Activated CD4-positive, alpha-beta memory T cell treated with anti-CD3 and anti-CD28 coated beads, Interleukin-2, amount 10 ng/mL, durations not matched to agents 7 days and 5 days (primary cell): ENCODE data around the gene DRD3. TPM values are rescaled to one million over a fixed set of nuclear protein-coding genes. Genes with fewer than 3 reads are reported as not detected.
A peak's percentile ranks its signal among the peaks of the same experiment; 100 is the strongest.

Source experiments
- CTCF ChIA-PET: fragments of 350-600 bp; sonication (Branson Sonifier 250); formaldehyde crosslinking; loops from one replicate; lab custom pipeline; 2021; ENCODE audit warnings: antibody characterized with exemption, inconsistent platforms; lab: Charles Lee
- POLR2A ChIA-PET: fragments of 350-600 bp; sonication (Branson Sonifier 250); formaldehyde crosslinking; loops from one replicate; lab custom pipeline; 2021; ENCODE audit warnings: antibody characterized with exemption; lab: Charles Lee
- DNase-seq: peaks from one replicate; pipeline ENCODE4 v3.0.0-alpha.2; 2020
- H3K27ac Mint-ChIP-seq: one replicate; pipeline ENCODE4 v1.8.0; 2021; ENCODE audit warnings: mild to moderate bottlenecking, mixed read lengths
- H3K27me3 Mint-ChIP-seq: one replicate; pipeline ENCODE4 v1.8.0; 2021; ENCODE audit warnings: mixed read lengths
- H3K36me3 Mint-ChIP-seq: one replicate; pipeline ENCODE4 v1.8.0; 2021; ENCODE audit warnings: low read depth, mixed read lengths
- H3K4me1 Mint-ChIP-seq: one replicate; pipeline ENCODE4 v1.8.0; 2021; ENCODE audit warnings: mixed read lengths
- H3K4me3 Mint-ChIP-seq: one replicate; pipeline ENCODE4 v1.8.0; 2021; ENCODE audit warnings: mild to moderate bottlenecking, mixed read lengths
- H3K9me3 Mint-ChIP-seq: one replicate; pipeline ENCODE4 v1.8.0; 2021; ENCODE audit warnings: mixed read lengths
- total RNA-seq, 2 experiments: library from RNA; stranded (reverse); gene quantifications; one replicate each; pipeline ENCODE4 v1.2.3, GENCODE V29; 2021

The DRD3 gene
- total RNA-seq, 2 experiments from 2014 or later, result not detected

DNA sequence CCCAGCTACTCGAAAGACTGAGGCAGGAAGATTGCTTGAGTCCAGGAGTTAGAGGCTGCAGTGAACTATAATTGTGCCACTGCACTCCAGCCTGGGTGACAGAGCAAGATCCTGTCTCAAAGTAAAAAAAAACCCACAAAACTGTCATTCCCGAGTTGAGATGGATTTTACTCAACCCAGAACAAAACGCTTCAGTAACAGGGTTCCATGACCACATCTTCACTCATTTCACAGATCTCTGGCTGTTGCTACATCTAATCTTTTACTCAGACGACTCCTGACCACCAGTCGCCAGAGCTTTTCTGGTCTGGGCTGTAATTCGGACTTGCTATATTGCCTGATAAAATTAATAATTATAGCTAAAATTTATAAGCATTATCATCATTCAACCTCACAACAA is 2.4 kb downstream of the DRD3 start:
- DNase-seq, result no peak
- Mint-ChIP-seq H3K4me1 (peaks cover 3% of the 10 kb centered on the region), H3K27me3 (peaks cover 6% of the 10 kb centered on the region), H3K36me3 (no peaks in the 10 kb centered on the region), H3K9me3 (no peaks in the 10 kb centered on the region), H3K27ac (no peak overlapping the region), H3K4me3 (no peak overlapping the region)
- ChIA-PET POLR2A (no interaction called here), CTCF (interaction anchor here (0.8 to 1.3 kb wide), 2 partner anchors 21 to 115 kb away, joined by 4 read pairs; no protein-coding TSS in a partner anchor)

DNA sequence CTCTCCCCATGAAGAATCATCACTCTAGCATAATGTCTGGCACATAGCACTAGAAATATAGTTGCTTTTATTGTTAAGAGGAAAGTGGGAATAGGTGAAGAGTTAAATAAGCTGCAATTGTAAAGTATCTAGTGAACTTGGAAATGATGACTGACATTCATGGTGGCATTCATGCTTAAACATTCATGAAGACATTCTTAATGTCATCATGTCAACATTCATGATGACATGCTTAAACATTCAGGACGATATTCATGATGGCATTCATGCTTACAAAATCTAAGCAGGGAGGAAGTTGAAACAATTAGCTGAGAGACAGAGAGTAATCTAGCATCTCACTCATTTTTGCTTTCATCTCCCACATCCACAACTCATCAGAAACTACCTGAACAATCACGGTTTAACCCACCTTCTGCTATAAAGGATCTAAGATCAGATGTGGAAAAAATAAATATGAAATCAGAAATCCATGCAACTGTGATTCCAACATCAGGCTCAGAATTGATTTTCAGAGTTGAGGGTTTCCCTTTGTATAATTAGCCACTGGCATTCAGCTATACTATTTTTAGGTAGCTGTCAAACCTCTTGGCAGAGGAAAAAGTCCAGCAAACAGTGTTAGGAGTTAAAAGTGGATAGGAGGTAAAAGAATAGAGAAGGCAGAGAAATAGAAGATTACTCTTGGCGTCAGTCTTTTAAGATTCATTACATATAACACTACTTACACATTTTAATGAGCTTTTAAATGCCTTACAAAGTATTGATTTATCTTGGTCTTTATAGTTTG is 3.5 kb downstream of the DRD3 start:
- no peak overlapping the region for H3K27ac Mint-ChIP-seq
- H3K9me3 Mint-ChIP-seq, result no peaks in the 10 kb centered on the region
- ChIA-PET CTCF (interaction anchor here (0.6 to 1.3 kb wide), 2 partner anchors 11 to 20 kb away, joined by 3 to 4 read pairs; no protein-coding TSS in a partner anchor), POLR2A (no interaction called here)
- no peaks in the 10 kb centered on the region for H3K36me3 Mint-ChIP-seq
- H3K4me1 Mint-ChIP-seq, result peaks cover 3% of the 10 kb centered on the region
- no peak overlapping the region for H3K4me3 Mint-ChIP-seq
- H3K27me3 Mint-ChIP-seq, result peaks cover 6% of the 10 kb centered on the region
- DNase-seq, result no peak

DNA sequence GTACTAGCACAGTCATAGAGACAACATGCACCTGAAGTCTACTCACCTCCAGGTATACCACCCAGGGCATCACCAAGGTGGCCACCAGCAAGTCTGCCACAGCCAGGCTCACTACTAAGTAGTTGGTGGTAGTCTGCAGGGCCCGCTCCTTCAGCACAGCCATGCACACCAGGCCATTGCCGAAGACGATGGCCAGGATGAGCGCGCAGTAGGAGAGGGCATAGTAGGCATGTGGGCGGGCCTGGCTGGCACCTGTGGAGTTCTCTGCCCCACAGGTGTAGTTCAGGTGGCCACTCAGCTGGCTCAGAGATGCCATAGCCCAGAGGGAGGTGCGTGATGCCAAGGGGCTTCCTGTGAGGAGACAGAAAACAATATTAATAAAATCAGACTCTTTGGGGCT is 7.2 kb downstream of the DRD3 start:
- H3K36me3 Mint-ChIP-seq, result no peaks in the 10 kb centered on the region
- H3K4me3 Mint-ChIP-seq, result no peak overlapping the region
- H3K27me3 Mint-ChIP-seq, result no peaks in the 10 kb centered on the region
- H3K27ac Mint-ChIP-seq, result no peak overlapping the region
- ChIA-PET POLR2A (no interaction called here), CTCF (no interaction called here)
- no peaks in the 10 kb centered on the region for H3K4me1 Mint-ChIP-seq
- H3K9me3 Mint-ChIP-seq, result no peaks in the 10 kb centered on the region
- DNase-seq, result no peak

DNA sequence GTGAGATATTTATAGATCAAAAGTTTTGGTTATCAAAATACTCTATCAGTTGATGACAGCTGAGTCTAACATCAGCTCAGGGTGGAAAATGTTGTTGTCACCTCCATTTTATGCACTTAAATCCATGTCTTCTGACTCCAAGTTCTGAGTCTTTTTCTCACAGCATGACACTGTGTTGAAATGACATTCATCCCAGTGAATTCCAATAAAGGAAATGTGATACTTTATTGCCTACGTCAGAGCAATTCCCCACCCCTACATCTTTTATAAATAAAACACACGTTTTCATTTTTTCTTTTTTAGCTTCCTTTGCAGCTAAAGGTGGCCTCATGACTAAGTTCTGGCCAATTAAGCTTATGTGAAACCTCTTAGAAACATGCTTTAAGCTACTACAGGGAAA is 10.7 kb downstream of the DRD3 start:
- no peak for DNase-seq
- no peak overlapping the region for H3K4me3 Mint-ChIP-seq
- H3K27ac Mint-ChIP-seq, result no peak overlapping the region
- no peaks in the 10 kb centered on the region for H3K9me3 Mint-ChIP-seq
- ChIA-PET CTCF (interaction anchor here (0.6 to 1.3 kb wide), 5 partner anchors 13 to 360 kb away, joined by 3 to 6 read pairs (median 3); no protein-coding TSS in a partner anchor), POLR2A (no interaction called here)
- H3K27me3 Mint-ChIP-seq, result no peaks in the 10 kb centered on the region
- H3K4me1 Mint-ChIP-seq, result no peaks in the 10 kb centered on the region
- no peaks in the 10 kb centered on the region for H3K36me3 Mint-ChIP-seq

DNA sequence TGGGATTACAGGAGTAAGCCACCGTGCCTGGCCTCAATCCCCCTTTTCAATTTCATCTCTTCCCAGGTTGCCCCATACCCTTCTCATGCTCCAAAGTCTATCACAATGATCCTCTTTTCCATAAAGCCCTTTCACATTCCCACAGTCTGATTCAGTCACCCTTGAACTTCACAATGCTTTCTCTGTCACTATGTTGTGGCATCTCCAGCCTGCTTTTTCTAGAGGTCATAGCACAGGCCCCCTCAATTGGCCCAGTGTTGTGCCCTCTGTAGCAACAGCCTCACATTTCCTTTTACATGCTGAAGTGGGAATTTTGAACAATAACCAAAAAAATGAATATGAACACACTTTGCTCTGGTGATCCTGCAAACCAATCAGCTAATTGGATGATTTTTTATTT is 21.5 kb downstream of the DRD3 start:
- ChIA-PET CTCF (interaction anchor here (1.4 kb wide), 2 partner anchors 16 to 214 kb away, joined by 3 to 4 read pairs; no protein-coding TSS in a partner anchor), POLR2A (no interaction called here)
- peaks cover 8% of the 10 kb centered on the region for H3K4me1 Mint-ChIP-seq
- H3K36me3 Mint-ChIP-seq, result no peaks in the 10 kb centered on the region
- peaks cover 2% of the 10 kb centered on the region for H3K27me3 Mint-ChIP-seq
- DNase-seq, result no peak
- H3K9me3 Mint-ChIP-seq, result no peaks in the 10 kb centered on the region
- no peak overlapping the region for H3K27ac Mint-ChIP-seq
- H3K4me3 Mint-ChIP-seq, result no peak overlapping the region

DNA sequence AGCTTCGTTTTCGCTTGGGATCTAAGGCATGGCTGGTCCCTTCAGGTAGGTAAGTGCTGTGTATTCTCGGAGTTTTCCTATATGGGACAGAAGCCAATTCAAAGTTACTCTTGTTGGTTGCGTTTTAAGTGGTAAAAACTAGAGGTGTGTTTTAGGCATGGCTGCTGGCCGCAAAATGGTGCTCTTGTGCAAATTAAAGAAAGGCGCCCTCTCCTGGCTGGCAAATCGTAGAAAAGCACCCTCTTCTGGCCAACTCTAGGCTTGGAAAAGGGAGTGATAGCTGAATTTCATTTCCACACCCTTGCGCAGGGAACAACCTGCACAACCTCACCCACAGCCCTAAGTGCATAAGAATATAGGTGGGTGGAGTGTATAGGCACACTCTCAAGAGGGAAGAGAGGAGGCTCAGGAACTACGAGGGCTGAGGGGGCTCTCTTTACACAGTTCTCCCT is 23.5 kb downstream of the DRD3 start:
- Mint-ChIP-seq H3K27ac (no peak overlapping the region), H3K4me1 (peaks cover 11% of the 10 kb centered on the region), H3K27me3 (peaks cover 2% of the 10 kb centered on the region), H3K9me3 (no peaks in the 10 kb centered on the region), H3K36me3 (no peaks in the 10 kb centered on the region), H3K4me3 (no peak overlapping the region)
- DNase-seq, result peak; percentile 32
- POLR2A ChIA-PET, result no interaction called here
- CTCF ChIA-PET, result interaction anchor here (0.6 to 7.5 kb wide), 22 partner anchors 11 to 264 kb away, joined by 3 to 64 read pairs (median 3); partner anchors contain the start of gene ZNF80

DNA sequence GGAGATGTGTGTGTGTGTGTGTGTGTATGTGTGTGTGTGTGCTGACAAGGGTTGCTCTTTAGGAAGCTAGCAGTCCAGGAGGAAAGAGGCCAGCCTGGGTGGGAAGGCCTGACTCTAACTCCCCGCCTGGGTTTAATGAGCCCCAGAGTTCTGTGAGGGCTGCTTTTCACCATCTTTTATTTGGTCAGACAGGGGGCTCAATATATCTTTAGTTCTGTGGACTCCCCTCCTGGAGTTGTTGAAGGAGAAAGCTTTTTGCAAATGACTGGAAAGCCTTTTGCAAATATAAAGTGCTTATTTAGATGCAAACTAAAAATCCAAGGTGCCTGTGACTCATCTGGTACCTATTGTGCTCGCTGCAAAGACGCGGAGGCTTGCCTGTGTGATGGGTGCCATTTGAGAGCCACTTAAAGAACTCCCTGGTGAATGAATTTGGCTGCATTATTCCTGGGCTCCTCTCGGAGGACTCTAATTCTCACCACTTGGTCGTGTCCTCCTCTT is 24.5 kb downstream of the DRD3 start:
- no peak overlapping the region for H3K4me3 Mint-ChIP-seq

DNA sequence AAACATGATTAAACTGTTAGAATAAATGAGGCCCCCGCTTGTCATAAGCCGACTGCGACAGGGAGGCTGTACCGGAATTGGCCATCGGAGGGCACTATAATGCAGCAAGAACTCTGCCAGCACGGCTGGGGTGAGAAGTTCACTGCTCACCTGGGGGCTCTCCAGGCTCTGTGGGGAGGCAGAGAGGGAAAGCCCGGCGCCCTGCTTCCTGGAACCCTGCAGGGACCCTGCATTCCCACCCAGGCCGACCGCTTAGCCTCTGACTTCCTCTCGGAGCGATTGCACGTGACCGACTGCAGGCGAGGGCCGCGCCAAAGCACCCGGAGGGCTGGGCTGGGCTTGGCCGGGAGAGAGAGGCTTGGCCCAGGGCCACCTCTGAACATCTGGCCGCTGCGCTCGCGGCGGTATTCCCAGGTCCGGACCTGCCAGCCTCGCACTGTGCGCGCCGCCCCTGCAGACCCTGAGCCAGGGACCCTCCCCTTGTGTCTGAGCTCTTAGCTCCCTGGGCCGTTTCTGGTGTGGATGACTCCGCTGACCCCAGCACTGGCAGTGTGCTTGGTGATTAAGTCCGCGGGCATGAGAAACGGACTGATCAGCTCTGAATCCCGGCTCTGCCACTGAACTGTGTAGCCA is 26.2 kb downstream of the DRD3 start:
- Mint-ChIP-seq H3K4me3 (peak overlapping the region; percentile 55), H3K9me3 (no peaks in the 10 kb centered on the region), H3K27ac (no peak overlapping the region), H3K27me3 (peaks cover 2% of the 10 kb centered on the region), H3K36me3 (no peaks in the 10 kb centered on the region), H3K4me1 (peaks cover 11% of the 10 kb centered on the region)
- CTCF ChIA-PET, result interaction anchor here (0.6 to 7.5 kb wide), 20 partner anchors 10 to 416 kb away, joined by 3 to 64 read pairs (median 4); partner anchors contain the start of gene TIGIT
- POLR2A ChIA-PET, result interaction anchor here (0.9 to 2.6 kb wide), 3 partner anchors 61 to 155 kb away, joined by 3 to 8 read pairs (median 4); no protein-coding TSS in a partner anchor
- peak; percentile 83 for DNase-seq

More for the DNA sequence above, 24.5 kb downstream of the DRD3 start:
- H3K36me3 Mint-ChIP-seq, result no peaks in the 10 kb centered on the region
- no peaks in the 10 kb centered on the region for H3K9me3 Mint-ChIP-seq
- DNase-seq, result no peak
- peaks cover 11% of the 10 kb centered on the region for H3K4me1 Mint-ChIP-seq
- CTCF ChIA-PET, result interaction anchor here (0.6 to 7.5 kb wide), 14 partner anchors 10 to 265 kb away, joined by 3 to 64 read pairs (median 4); no protein-coding TSS in a partner anchor
- POLR2A ChIA-PET, result no interaction called here
- peaks cover 2% of the 10 kb centered on the region for H3K27me3 Mint-ChIP-seq
- H3K27ac Mint-ChIP-seq, result no peak overlapping the region

DNA sequence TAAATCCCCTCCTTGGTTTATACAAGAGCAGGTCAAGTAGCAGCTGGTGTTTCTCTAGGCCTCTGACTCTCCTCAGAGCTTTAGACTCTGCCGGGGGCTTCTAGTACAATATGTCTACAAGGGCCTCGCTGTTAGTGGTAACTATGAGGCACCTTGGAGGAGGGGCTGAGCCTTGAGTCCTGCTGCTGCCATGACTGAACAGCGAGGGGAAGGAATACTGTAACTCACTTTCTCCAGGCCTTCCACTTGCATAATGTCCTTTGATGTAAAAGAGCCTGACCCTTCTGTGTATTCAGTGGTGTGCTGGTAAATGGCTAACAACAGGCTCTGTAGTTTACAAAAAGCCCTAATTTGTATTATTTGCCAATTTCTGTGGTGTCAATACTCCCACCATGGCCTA is 27.8 kb downstream of the DRD3 start:
- no peak for DNase-seq
- H3K27me3 Mint-ChIP-seq, result no peaks in the 10 kb centered on the region
- POLR2A ChIA-PET, result no interaction called here
- H3K36me3 Mint-ChIP-seq, result no peaks in the 10 kb centered on the region
- H3K9me3 Mint-ChIP-seq, result no peaks in the 10 kb centered on the region
- H3K4me1 Mint-ChIP-seq, result peaks cover 9% of the 10 kb centered on the region
- no peak overlapping the region for H3K27ac Mint-ChIP-seq
- H3K4me3 Mint-ChIP-seq, result no peak overlapping the region
- CTCF ChIA-PET, result interaction anchor here (0.6 to 7.5 kb wide), 10 partner anchors 10 to 281 kb away, joined by 3 to 64 read pairs (median 3); partner anchors contain the start of gene DRD3

DNA sequence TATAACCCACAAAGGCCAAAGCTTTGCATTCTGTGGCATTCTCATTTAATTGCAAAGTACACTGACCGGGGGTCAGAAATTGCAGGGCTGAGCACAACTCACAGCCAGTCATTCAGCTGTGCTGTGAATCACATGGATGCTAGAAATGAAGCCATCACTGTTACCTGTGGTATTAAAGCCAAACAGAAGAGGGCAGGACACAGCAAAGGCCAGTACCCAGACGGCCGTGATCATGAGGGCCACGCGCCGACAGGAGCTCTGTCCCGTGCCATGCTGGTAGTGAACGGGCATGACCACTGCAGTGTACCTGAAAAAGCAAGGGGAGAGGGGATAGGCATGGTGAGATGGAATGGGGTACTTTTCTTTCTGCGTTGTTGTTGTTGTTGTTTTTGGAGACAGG is 31.6 kb downstream of the DRD3 start:
- CTCF ChIA-PET, result no interaction called here

DNA sequence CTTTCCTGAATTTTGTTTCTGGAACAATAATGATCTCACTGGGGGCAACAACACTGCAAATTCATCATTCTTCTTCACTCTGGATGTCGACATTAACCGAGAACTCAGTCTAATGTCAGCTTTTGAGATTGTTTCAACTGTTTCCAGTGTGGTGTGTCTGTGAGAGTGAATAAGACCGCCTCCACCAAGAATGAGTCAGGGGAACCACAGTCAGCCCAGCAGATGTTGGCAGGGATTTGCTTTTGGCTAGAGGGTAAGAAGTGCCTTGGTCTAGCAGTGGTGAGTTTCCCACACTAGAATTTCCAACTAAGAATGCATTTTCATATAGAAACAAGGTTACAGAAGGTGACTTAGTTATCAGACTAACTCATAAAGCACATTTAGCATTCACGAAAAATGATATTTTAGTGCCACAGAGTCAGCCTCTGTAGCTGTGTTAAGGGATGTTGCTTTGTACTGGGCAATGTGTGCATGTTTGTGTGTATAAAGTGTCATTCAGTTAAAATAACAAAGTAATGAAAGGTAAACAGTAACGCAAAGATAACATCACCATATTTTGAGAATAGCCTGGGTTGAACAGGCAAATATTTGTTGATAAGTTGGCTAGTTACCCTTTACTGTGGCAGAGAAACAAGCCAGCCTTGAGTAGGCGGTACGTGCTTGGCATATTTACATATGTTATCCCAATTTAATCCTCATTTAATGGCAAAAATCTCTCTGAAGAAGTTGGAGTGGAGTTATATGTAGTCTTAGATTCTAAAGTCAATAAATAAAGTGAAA is 33.8 kb downstream of the DRD3 start:
- ChIA-PET CTCF (interaction anchor here (1.3 kb wide), 1 partner anchor 9 kb away, joined by 5 read pairs; no protein-coding TSS in a partner anchor), POLR2A (no interaction called here)
- Mint-ChIP-seq H3K27me3 (no peaks in the 10 kb centered on the region), H3K36me3 (no peaks in the 10 kb centered on the region), H3K4me3 (no peak overlapping the region), H3K27ac (no peak overlapping the region), H3K9me3 (no peaks in the 10 kb centered on the region), H3K4me1 (peaks cover 4% of the 10 kb centered on the region)
- DNase-seq, result peak; percentile 28

More for the DNA sequence above, 31.6 kb downstream of the DRD3 start:
- H3K36me3 Mint-ChIP-seq, result no peaks in the 10 kb centered on the region
- no peaks in the 10 kb centered on the region for H3K27me3 Mint-ChIP-seq
- no peak overlapping the region for H3K27ac Mint-ChIP-seq
- DNase-seq, result no peak
- POLR2A ChIA-PET, result no interaction called here
- no peak overlapping the region for H3K4me3 Mint-ChIP-seq
- H3K9me3 Mint-ChIP-seq, result no peaks in the 10 kb centered on the region
- H3K4me1 Mint-ChIP-seq, result peaks cover 6% of the 10 kb centered on the region

DNA sequence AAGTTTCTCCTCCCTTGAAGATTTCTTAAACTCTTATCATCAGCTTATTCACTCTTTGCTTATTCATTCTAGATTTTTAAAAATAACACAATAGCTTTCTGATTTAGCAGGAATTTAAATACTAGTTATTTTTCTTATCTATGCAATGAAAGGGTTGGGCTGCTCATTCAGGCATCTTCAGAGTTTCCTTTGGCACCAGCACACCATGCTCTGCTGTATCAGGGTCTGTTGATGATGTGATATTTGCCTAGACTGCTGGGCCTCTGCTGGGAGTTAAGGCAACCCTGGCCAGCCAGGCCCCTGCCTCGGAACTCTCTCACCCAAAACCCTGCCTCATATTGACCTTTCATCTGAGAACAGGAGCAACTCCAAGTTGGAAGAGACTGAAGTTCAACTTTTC is 35.0 kb downstream of the DRD3 start:
- no peak for DNase-seq
- POLR2A ChIA-PET, result no interaction called here
- CTCF ChIA-PET, result interaction anchor here (0.8 to 1.3 kb wide), 3 partner anchors 11 to 275 kb away, joined by 3 to 5 read pairs (median 3); no protein-coding TSS in a partner anchor
- Mint-ChIP-seq H3K27me3 (no peaks in the 10 kb centered on the region), H3K36me3 (no peaks in the 10 kb centered on the region), H3K9me3 (no peaks in the 10 kb centered on the region), H3K4me1 (peaks cover 4% of the 10 kb centered on the region), H3K27ac (no peak overlapping the region), H3K4me3 (no peak overlapping the region)
